PC-9 (cell line): ENCODE data around the gene GPC5. TPM values are rescaled to one million over a fixed set of nuclear protein-coding genes. Genes with fewer than 3 reads are reported as not detected.

Source experiments
- BruUV-seq: library from RNA; stranded (reverse); fragments of 400-500 nt; replicated peaks from 2 replicates; lab custom pipeline; 2021; lab: Mats Ljungman, UMichigan
- CTCF ChIA-PET: fragments of 300-600 bp; sonication (Branson Sonifier 250); formaldehyde crosslinking; loops from one replicate; lab custom pipeline; 2022; ENCODE audit warnings: antibody characterized with exemption; lab: Charles Lee
- POLR2A ChIA-PET: fragments of 300-600 bp; sonication (Branson Sonifier 250); formaldehyde crosslinking; loops from one replicate; lab custom pipeline; 2022; ENCODE audit warnings: antibody characterized with exemption; ENCODE audit not compliant: unreplicated experiment; lab: Charles Lee
- DNase-seq, 2 experiments: peaks; one replicate each; pipeline versions ENCODE4 v3.0.0 to v3.0.0-alpha.2; 2015 to 2022; ENCODE audit warnings: mixed read lengths in 1 of 2
- H2AFZ ChIP-seq: fragments of 200-600 bp; sonication (generic); 2 replicates; pipeline ENCODE4 v1.8.1; 2017; ENCODE audit warnings: antibody characterized with exemption
- H3F3A ChIP-seq: fragments of 200-600 bp; sonication (generic); 2 replicates; pipeline ENCODE4 v1.8.1; 2017; ENCODE audit warnings: antibody characterized with exemption, mild to moderate bottlenecking, low read depth; ENCODE audit not compliant: insufficient read depth
- H3K27ac ChIP-seq: fragments of 200-600 bp; sonication (generic); 2 replicates; pipeline ENCODE4 v1.6.1; 2016; ENCODE audit warnings: mixed run types
- H3K27me3 ChIP-seq: fragments of 200-600 bp; sonication (generic); 2 replicates; pipeline ENCODE4 v1.6.1; 2016; ENCODE audit warnings: low read depth, mixed run types; ENCODE audit not compliant: insufficient read depth
- H3K36me3 ChIP-seq: fragments of 200-600 bp; sonication (generic); 2 replicates; pipeline ENCODE4 v1.6.1; 2016; ENCODE audit warnings: low read depth, mixed run types
- H3K4me1 ChIP-seq: fragments of 200-600 bp; sonication (generic); replicated peaks from 2 replicates; pipeline ENCODE4 v1.6.1; 2016; ENCODE audit warnings: mixed run types; ENCODE audit not compliant: insufficient read depth
- H3K4me2 ChIP-seq: fragments of 200-600 bp; sonication (generic); 2 replicates; pipeline ENCODE4 v1.6.1; 2017; ENCODE audit warnings: mixed run types
- H3K4me3 ChIP-seq: fragments of 200-600 bp; sonication (generic); 2 replicates; pipeline ENCODE4 v1.6.1; 2016; ENCODE audit warnings: mixed run types
- H3K79me2 ChIP-seq: fragments of 200-600 bp; sonication (generic); 2 replicates; pipeline ENCODE4 v1.6.1; 2017; ENCODE audit warnings: low read depth, mixed run types
- H3K9me2 ChIP-seq: fragments of 200-600 bp; sonication (generic); 2 replicates; pipeline ENCODE4 v1.8.1; 2017; ENCODE audit warnings: mild to moderate bottlenecking; ENCODE audit not compliant: insufficient read depth
- H3K9me3 ChIP-seq: fragments of 200-600 bp; sonication (generic); 2 replicates; pipeline ENCODE4 v1.8.1; 2016; ENCODE audit warnings: low read depth; ENCODE audit not compliant: insufficient read depth
- H4K20me1 ChIP-seq: fragments of 200-600 bp; sonication (generic); 2 replicates; pipeline ENCODE4 v1.8.1; 2017; ENCODE audit not compliant: insufficient read depth
- EZH2 ChIP-seq: fragments of 200-600 bp; sonication (generic); IDR thresholded peaks from 2 replicates; pipeline ENCODE4 v1.8.0; 2017; ENCODE audit warnings: antibody characterized with exemption, low read depth
- intact Hi-C: fragments of 100-400 bp; cut with micrococcal nuclease; formaldehyde crosslinking; loops from one replicate; pipeline ENCODE4 v1.10.0; 2022; ENCODE audit not compliant: unreplicated experiment
- total RNA-seq: library from RNA; stranded (reverse); gene quantifications from 2 replicates; pipeline ENCODE4 v1.2.3, GENCODE V29; 2021
- TF ChIP-seq, protein P1 (sequence below): fragments of 200-600 bp; sonication (generic); conservative IDR thresholded peaks from 2 replicates; pipeline ENCODE4 v1.6.1; 2017; ENCODE audit warnings: mixed run types, antibody characterized with exemption, mild to moderate bottlenecking, moderate library complexity

Gene GPC5
- total RNA-seq, 1 experiment from 2014 or later, result not detected

DNA sequence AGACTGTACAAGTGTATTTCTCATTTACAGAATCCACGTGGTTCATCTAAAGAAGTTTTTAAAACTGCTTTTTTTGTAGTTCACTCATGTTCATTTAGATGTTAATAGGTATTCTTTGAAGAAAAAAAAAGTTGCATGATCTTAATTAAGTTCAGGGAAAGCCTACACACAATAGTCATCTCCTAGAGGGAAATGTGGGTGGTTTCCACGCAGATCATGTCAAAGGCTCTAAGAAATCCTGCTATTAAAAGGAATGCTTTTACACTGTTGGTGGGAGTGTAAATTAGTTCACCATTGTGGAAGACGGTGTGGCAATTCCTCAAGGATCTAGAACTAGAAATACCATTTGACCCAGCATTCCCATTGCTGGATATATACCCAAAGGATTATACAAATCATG, 312.3 kb downstream of the GPC5 start:
- BruUV-seq, result no TSS peak
- Histone ChIP-seq H3F3A (no peaks in the 10 kb centered on the region), H3K9me3 (no peaks in the 10 kb centered on the region), H3K4me3 (no peak overlapping the region), H3K27ac (no peak overlapping the region), H3K9me2 (no peaks in the 10 kb centered on the region), H3K4me2 (no peak overlapping the region), H4K20me1 (no peaks in the 10 kb centered on the region), H3K27me3 (no peaks in the 10 kb centered on the region), H2AFZ (no peak overlapping the region), H3K79me2 (no peaks in the 10 kb centered on the region), H3K4me1 (no peaks in the 10 kb centered on the region), H3K36me3 (no peaks in the 10 kb centered on the region)
- DNase-seq, result no peak
- TF ChIP-seq, protein P1, sequence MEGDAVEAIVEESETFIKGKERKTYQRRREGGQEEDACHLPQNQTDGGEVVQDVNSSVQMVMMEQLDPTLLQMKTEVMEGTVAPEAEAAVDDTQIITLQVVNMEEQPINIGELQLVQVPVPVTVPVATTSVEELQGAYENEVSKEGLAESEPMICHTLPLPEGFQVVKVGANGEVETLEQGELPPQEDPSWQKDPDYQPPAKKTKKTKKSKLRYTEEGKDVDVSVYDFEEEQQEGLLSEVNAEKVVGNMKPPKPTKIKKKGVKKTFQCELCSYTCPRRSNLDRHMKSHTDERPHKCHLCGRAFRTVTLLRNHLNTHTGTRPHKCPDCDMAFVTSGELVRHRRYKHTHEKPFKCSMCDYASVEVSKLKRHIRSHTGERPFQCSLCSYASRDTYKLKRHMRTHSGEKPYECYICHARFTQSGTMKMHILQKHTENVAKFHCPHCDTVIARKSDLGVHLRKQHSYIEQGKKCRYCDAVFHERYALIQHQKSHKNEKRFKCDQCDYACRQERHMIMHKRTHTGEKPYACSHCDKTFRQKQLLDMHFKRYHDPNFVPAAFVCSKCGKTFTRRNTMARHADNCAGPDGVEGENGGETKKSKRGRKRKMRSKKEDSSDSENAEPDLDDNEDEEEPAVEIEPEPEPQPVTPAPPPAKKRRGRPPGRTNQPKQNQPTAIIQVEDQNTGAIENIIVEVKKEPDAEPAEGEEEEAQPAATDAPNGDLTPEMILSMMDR, result no peak
- no peak for TF ChIP-seq EZH2
- POLR2A ChIA-PET, result no interaction called here
- intact Hi-C loops, result no loop called here
- CTCF ChIA-PET, result no interaction called here

DNA sequence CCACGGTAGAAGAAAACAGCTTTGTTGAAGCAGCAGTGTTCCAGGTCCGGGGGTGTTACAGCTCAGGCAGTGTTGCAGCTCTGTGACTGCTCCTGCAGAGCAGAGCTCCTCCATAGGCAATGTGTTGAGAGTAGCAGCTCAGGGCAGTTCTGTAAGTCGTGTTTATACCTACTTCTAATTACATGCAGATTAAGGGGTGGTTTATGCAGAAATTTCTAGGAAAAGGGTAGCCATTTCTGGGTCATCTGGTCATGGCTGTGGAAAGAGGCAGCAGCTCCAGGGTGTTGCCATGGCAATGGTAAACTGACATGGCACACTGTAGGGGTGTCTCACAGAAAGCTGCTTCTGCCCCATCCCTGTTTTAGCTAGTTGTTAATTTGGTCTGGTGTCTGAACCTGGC, 316.4 kb downstream of the GPC5 start:
- Histone ChIP-seq H3K4me3 (no peak overlapping the region), H3K27me3 (no peaks in the 10 kb centered on the region), H3K9me2 (no peaks in the 10 kb centered on the region), H3K9me3 (no peaks in the 10 kb centered on the region), H3K4me2 (no peak overlapping the region), H3K79me2 (no peaks in the 10 kb centered on the region), H3F3A (no peaks in the 10 kb centered on the region), H2AFZ (no peak overlapping the region), H3K4me1 (no peaks in the 10 kb centered on the region), H3K27ac (no peak overlapping the region), H3K36me3 (no peaks in the 10 kb centered on the region), H4K20me1 (no peaks in the 10 kb centered on the region)
- ChIA-PET POLR2A (no interaction called here), CTCF (no interaction called here)
- no peak for DNase-seq
- intact Hi-C loops, result no loop called here
- TF ChIP-seq, protein P1, result no peak
- TF ChIP-seq EZH2, result no peak
- no TSS peak for BruUV-seq

DNA sequence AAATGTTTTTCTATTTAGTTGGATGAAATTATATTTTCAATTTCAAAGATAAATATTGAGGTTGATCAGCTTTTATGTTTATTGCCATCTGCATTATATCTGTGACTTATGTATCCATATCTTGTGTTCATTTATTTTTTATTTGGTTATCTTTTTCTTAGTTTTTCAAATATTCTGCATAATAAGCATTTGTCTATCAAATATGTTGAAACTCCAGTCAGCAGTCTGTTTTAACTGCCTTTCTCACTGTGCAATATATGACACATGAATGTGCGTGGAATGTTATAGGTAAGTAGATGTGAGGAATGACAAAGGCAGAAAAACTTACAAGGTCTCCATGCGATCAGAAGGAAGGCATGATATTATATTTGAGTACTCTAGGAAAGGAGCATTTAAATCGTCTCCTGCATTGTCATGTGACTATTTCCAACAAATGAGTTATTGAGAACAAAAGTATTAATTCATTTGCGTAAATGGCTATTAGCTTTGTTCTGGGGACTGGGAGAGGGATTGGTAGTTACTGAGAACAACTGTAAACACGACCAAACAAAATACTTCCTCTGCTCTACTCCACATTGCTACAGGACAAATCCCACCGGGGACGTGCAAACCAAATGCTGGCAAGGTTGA, 318.1 kb downstream of the GPC5 start:
- BruUV-seq, result no TSS peak

DNA sequence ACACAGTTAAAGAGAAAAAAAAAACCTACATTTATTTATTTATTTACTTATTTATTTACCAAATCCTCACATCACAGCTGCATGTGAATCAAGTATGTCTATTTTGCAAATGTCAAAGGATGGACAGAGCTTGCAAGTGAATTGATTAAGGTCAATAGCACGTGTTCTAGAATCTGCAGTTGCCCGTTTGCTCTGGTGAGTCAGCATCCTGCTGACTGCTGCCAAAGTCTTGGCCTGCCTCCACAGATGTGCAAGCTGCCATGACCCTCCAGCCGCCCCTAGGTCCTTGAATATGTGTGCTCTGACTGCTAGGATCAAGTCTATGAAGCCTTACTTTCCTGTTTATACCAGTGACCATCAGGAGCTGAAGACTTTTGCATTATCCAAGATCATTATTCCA, 320.6 kb downstream of the GPC5 start:
- CTCF ChIA-PET, result no interaction called here
- no peak overlapping the region for H3K4me3 ChIP-seq
- no peak for DNase-seq
- no peaks in the 10 kb centered on the region for H3K36me3 ChIP-seq
- no peaks in the 10 kb centered on the region for H3K79me2 ChIP-seq
- BruUV-seq, result no TSS peak
- H3K9me3 ChIP-seq, result no peaks in the 10 kb centered on the region
- no peaks in the 10 kb centered on the region for H3F3A ChIP-seq
- no peak overlapping the region for H3K4me2 ChIP-seq
- POLR2A ChIA-PET, result no interaction called here
- no peak overlapping the region for H2AFZ ChIP-seq
- no peaks in the 10 kb centered on the region for H3K9me2 ChIP-seq
- TF ChIP-seq, protein P1, result no peak
- TF ChIP-seq EZH2, result no peak
- H3K27ac ChIP-seq, result no peak overlapping the region
- no peaks in the 10 kb centered on the region for H3K4me1 ChIP-seq
- H3K27me3 ChIP-seq, result no peaks in the 10 kb centered on the region
- no peaks in the 10 kb centered on the region for H4K20me1 ChIP-seq
- intact Hi-C loops, result no loop called here

More for the DNA sequence above, 318.1 kb downstream of the GPC5 start:
- no peaks in the 10 kb centered on the region for H3K4me1 ChIP-seq
- intact Hi-C loops, result no loop called here
- no peak overlapping the region for H3K27ac ChIP-seq
- no peaks in the 10 kb centered on the region for H3K9me2 ChIP-seq
- H3F3A ChIP-seq, result no peaks in the 10 kb centered on the region
- no peaks in the 10 kb centered on the region for H4K20me1 ChIP-seq
- no peak overlapping the region for H3K4me3 ChIP-seq
- H2AFZ ChIP-seq, result no peak overlapping the region
- H3K79me2 ChIP-seq, result no peaks in the 10 kb centered on the region
- no peaks in the 10 kb centered on the region for H3K27me3 ChIP-seq
- no peaks in the 10 kb centered on the region for H3K9me3 ChIP-seq
- no peak overlapping the region for H3K4me2 ChIP-seq
- CTCF ChIA-PET, result no interaction called here
- POLR2A ChIA-PET, result no interaction called here
- TF ChIP-seq EZH2, result no peak
- no peaks in the 10 kb centered on the region for H3K36me3 ChIP-seq
- DNase-seq, result no peak
